Measurements from ENCODE around the gene RAB33B. TPM values are rescaled to one million over a fixed set of nuclear protein-coding genes. Genes with fewer than 3 reads are reported as not detected.

RAB33B gene
- total RNA-seq = 8.6 and 8.9 TPM in 2 replicates

GRCh38 chr4:139454111-139455045 lies at the start of gene RAB33B:
RAB33B (plus strand) TSS chr4:139454121; CDS start chr4:139454196, 75 bp downstream.

Other genes with a start within 250 kb of the RAB33B start
- gene MGARP, start 173.9 kb upstream of the RAB33B start, total RNA-seq = 7.2 and 7.6 TPM in 2 replicates
- gene NAA15, start 152.6 kb upstream of the RAB33B start, total RNA-seq = 14.3 and 20.5 TPM in 2 replicates
- 28.1 and 47.6 TPM in 2 replicates for gene NDUFC1, start 151.6 kb upstream of the RAB33B start, total RNA-seq
- gene SETD7, start 102.1 kb downstream of the RAB33B start, total RNA-seq = 42.7 and 42.8 TPM in 2 replicates
- 16.0 and 20.5 TPM in 2 replicates for gene MGST2, start 211.7 kb downstream of the RAB33B start, total RNA-seq